Measurements from ENCODE around the gene FKBP8.

FKBP8 gene

DNA sequence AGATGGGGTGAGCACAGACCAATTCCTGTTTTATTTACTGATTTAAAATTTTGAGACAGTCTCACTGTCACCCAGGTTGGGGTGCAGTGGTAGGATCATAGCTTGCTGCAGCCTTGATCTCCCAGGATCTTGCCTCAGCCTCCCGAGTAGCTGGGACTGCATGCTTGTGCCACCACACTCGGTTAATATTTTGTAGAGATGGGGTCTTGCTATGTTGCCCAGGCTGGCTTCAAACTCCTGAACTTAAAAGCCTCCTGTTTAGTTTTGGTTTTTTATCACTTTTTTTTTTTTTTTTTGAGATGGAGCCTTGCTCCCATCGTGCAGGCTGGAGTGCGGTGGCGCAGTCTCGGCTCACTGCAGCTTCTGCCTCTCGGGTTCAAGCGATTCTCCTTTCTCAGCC, 33.0 kb upstream of the FKBP8 start:
- Histone ChIP-seq H3K4me1 (ENCODE audit: low read length) (peaks cover 32% of the 10 kb centered on the region), H3K4me2 (ENCODE audit: low read length) (no peak overlapping the region), H2AFZ (ENCODE audit: low read depth, low read length) (no peak overlapping the region), H3K79me2 (ENCODE audit: low read length) (peaks cover 26% of the 10 kb centered on the region), H3K9ac (ENCODE audit: low read length) (no peak overlapping the region), H3K36me3 (replicated peaks; ENCODE audit: low read depth, low read length) (peaks cover 54% of the 10 kb centered on the region), H3K27ac (ENCODE audit: low read length) (peak overlapping the region; percentile 36; the same call in 1 of the 2 replicates), H3K4me3 (ENCODE audit: low read length) (no peak overlapping the region), H3K27me3 (ENCODE audit: low read depth, low read length) (no peaks in the 10 kb centered on the region), H4K20me1 (ENCODE audit: insufficient read depth, low read length) (peaks cover 13% of the 10 kb centered on the region), H3K9me3 (ENCODE audit: insufficient read depth, low read length) (no peaks in the 10 kb centered on the region)
- TF ChIP-seq EZH2phosphoT487 (IDR thresholded peaks at IDR 0.05; ENCODE audit: low read depth) (no peak), CTCF (IDR thresholded peaks at IDR 0.05; ENCODE audit: low read depth, low read length) (no peak)

- no peak overlapping the region for H3K27ac ChIP-seq (ENCODE audit: low read length)
- H3K9me3 ChIP-seq (ENCODE audit: insufficient read depth, low read length), result no peaks in the 10 kb centered on the region
- H3K79me2 ChIP-seq (ENCODE audit: low read length), result peaks cover 26% of the 10 kb centered on the region
- H3K9ac ChIP-seq (ENCODE audit: low read length), result no peak overlapping the region
- H3K4me3 ChIP-seq (ENCODE audit: low read length), result no peak overlapping the region
- no peaks in the 10 kb centered on the region for H3K27me3 ChIP-seq (ENCODE audit: low read depth, low read length)
- no peak overlapping the region for H2AFZ ChIP-seq (ENCODE audit: low read depth, low read length)
- H3K36me3 ChIP-seq (replicated peaks; ENCODE audit: low read depth, low read length), result peaks cover 58% of the 10 kb centered on the region
- no peak overlapping the region for H3K4me2 ChIP-seq (ENCODE audit: low read length)
- peaks cover 35% of the 10 kb centered on the region for H3K4me1 ChIP-seq (ENCODE audit: low read length)
- TF ChIP-seq CTCF (IDR thresholded peaks at IDR 0.05; ENCODE audit: low read depth, low read length), result no peak
- TF ChIP-seq EZH2phosphoT487 (IDR thresholded peaks at IDR 0.05; ENCODE audit: low read depth), result no peak
- H4K20me1 ChIP-seq (ENCODE audit: insufficient read depth, low read length), result peaks cover 13% of the 10 kb centered on the region
These were observed 31.4 kb upstream of the FKBP8 start for GRCh38 chr19:18574691-18575291.

DNA sequence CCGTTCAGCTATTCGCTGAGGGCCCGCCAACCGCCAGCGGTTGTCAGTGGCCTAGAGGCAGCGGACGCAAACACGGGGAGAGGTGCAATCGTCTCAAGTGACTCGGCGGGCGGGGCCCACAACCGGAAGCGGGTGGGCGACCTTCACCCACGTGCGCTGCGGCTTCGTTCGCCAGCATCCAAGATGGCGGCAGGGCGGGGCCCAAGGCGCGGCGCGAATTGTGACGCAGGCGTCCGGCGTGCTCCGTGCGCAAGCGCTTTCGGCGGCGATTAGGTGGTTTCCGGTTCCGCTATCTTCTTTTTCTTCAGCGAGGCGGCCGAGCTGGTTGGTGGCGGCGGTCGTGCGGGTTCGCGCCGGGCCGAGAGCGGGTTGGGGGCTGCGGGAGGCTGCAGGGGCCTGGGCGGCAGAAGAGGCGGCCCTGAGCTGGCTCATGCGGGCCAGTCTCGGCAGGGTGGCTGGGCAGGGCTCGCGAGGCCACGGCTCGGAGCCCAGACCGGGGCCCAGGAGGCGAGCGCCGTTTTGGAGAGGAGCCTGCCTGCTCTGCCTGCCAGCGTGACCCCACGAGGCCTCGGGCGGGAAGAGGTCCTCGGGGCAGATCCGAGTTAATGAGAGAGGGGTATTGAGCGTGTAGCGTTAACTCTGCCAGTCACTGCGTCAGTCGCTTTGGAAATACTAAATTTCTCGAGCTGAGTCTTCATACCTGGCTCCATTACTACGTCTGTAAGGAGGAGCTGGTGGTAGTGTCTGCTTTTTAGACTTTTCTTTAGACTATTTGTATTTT, 28.4 kb upstream of the FKBP8 start, which contains the start of gene UBA52:
Gene UBA52, plus strand, starts transcription at position 294 of the 781 bp plus-strand sequence. CDS start 1,444 bp downstream, outside the sequence.
- Histone ChIP-seq H2AFZ (ENCODE audit: low read depth, low read length) (0 out of 2 replicates have a peak within 1 kb of the TSS, but pooled peaks have one; percentile 13), H3K36me3 (replicated peaks; ENCODE audit: low read depth, low read length) (peaks cover 61% of the 10 kb centered on the region), H3K4me2 (ENCODE audit: low read length) (peak within 1 kb of the TSS; percentile 98), H3K79me2 (ENCODE audit: low read length) (peaks cover 26% of the 10 kb centered on the region), H3K9me3 (ENCODE audit: insufficient read depth, low read length) (no peaks in the 10 kb centered on the region), H3K4me1 (ENCODE audit: low read length) (peaks cover 28% of the 10 kb centered on the region), H3K9ac (ENCODE audit: low read length) (peak within 1 kb of the TSS; percentile 91), H4K20me1 (ENCODE audit: insufficient read depth, low read length) (peaks cover 13% of the 10 kb centered on the region), H3K27ac (ENCODE audit: low read length) (peak within 1 kb of the TSS; percentile 65), H3K27me3 (ENCODE audit: low read depth, low read length) (no peaks in the 10 kb centered on the region), H3K4me3 (ENCODE audit: low read length) (peak within 1 kb of the TSS; percentile 80)
- TF ChIP-seq CTCF (IDR thresholded peaks at IDR 0.05; ENCODE audit: low read depth, low read length) (no peak), EZH2phosphoT487 (IDR thresholded peaks at IDR 0.05; ENCODE audit: low read depth) (no peak)

GRCh38 chr19:18568367-18568766, 25.0 kb upstream of the FKBP8 start:
- H3K27me3 ChIP-seq (ENCODE audit: low read depth, low read length), result no peaks in the 10 kb centered on the region
- peaks cover 41% of the 10 kb centered on the region for H3K36me3 ChIP-seq (replicated peaks; ENCODE audit: low read depth, low read length)

More at GRCh38 chr19:18568367-18568766, 25.0 kb upstream of the FKBP8 start:
- no peak overlapping the region for H3K4me3 ChIP-seq (ENCODE audit: low read length)
- no peak overlapping the region for H3K4me2 ChIP-seq (ENCODE audit: low read length)
- TF ChIP-seq CTCF (IDR thresholded peaks at IDR 0.05; ENCODE audit: low read depth, low read length), result no peak
- TF ChIP-seq EZH2phosphoT487 (IDR thresholded peaks at IDR 0.05; ENCODE audit: low read depth), result no peak
- no peak overlapping the region for H3K9ac ChIP-seq (ENCODE audit: low read length)
- no peaks in the 10 kb centered on the region for H3K9me3 ChIP-seq (ENCODE audit: insufficient read depth, low read length)
- no peak overlapping the region for H3K27ac ChIP-seq (ENCODE audit: low read length)
- peaks cover 18% of the 10 kb centered on the region for H3K79me2 ChIP-seq (ENCODE audit: low read length)
- H3K4me1 ChIP-seq (ENCODE audit: low read length), result peaks cover 12% of the 10 kb centered on the region
- H4K20me1 ChIP-seq (ENCODE audit: insufficient read depth, low read length), result peaks cover 11% of the 10 kb centered on the region
- no peak overlapping the region for H2AFZ ChIP-seq (ENCODE audit: low read depth, low read length)
